Activated T-cell treated with anti-CD3 and anti-CD28 coated beads, Interleukin-2, amount 50 U/mL, for 4 hours (primary cell): ENCODE measurements around the gene PGM2L1. TPM values are rescaled to one million over a fixed set of nuclear protein-coding genes. Genes with fewer than 3 reads are reported as not detected.

ENCODE experiments used
- ATAC-seq, 2 donors: fragments of 200-7000 bp; cut with Tn5 transposase; one replicate each; pipeline ENCODE4 v1.10.0; 2021
- DNase-seq: peaks from one replicate; pipeline ENCODE4 v3.0.0-alpha.2; 2020
- H3K27me3 Mint-ChIP-seq: one replicate; pipeline ENCODE4 v1.8.0; 2021; ENCODE audit warnings: low read depth, mixed read lengths
- H3K36me3 Mint-ChIP-seq: one replicate; pipeline ENCODE4 v1.8.0; 2022; ENCODE audit warnings: mixed read lengths; ENCODE audit not compliant: insufficient read depth
- H3K4me1 Mint-ChIP-seq: one replicate; pipeline ENCODE4 v1.8.0; 2021; ENCODE audit warnings: low read depth, mixed read lengths
- H3K4me3 Mint-ChIP-seq: one replicate; pipeline ENCODE4 v1.8.0; 2021; ENCODE audit warnings: mild to moderate bottlenecking, moderate library complexity, mixed read lengths
- H3K9me3 Mint-ChIP-seq: one replicate; pipeline ENCODE4 v1.8.0; 2021; ENCODE audit warnings: mixed read lengths
- total RNA-seq, 3 donors: library from RNA; stranded (reverse); gene quantifications; one replicate each; pipeline ENCODE4 v1.2.1, GENCODE V29; 2021

The PGM2L1 gene
- total RNA-seq, 3 donors from 2014 or later: 8.3 to 9.4 (median 8.7) TPM

- DNase-seq (no peak), ATAC-seq (no peak)
- Mint-ChIP-seq H3K27me3 (peaks cover 7% of the 10 kb centered on the region), H3K9me3 (no peaks in the 10 kb centered on the region), H3K36me3 (no peaks in the 10 kb centered on the region), H3K4me3 (no peak overlapping the region), H3K4me1 (no peaks in the 10 kb centered on the region)
Measured at GRCh38 chr11:74280494-74280893, 117.7 kb downstream of the PGM2L1 start.

Other genes starting within 250 kb of the PGM2L1 start
- 10 to 100 TPM; 28.9 to 32.4 (median 29.8) TPM for gene C2CD3, start 227.4 kb downstream of the PGM2L1 start, total RNA-seq
- 10 to 100 TPM; 27.7 to 38.3 (median 30.4) TPM for gene PPME1, start 227.1 kb downstream of the PGM2L1 start, total RNA-seq
- gene P4HA3, start 86.8 kb downstream of the PGM2L1 start, total RNA-seq: not detected
- gene KCNE3, start 69.1 kb upstream of the PGM2L1 start, total RNA-seq: not detected
- 1 to 10 TPM; 3.2 to 8.1 (median 5.5) TPM for gene LIPT2, start 95.3 kb upstream of the PGM2L1 start, total RNA-seq
- 10 to 100 TPM; 37.5 to 45.7 (median 37.5) TPM for gene POLD3, start 194.1 kb upstream of the PGM2L1 start, total RNA-seq